ENCODE measurements around the gene PCSK6. TPM values are rescaled to one million over a fixed set of nuclear protein-coding genes. Genes with fewer than 3 reads are reported as not detected.
"Not testable (repeated sequence)": the region's sequence is repeated elsewhere in the genome, so short reads cannot be mapped to it uniquely, and the experiment has no call there.

Gene PCSK6
- total RNA-seq, 2 experiments from 2014 or later = 0.46 to 0.74 TPM

DNA sequence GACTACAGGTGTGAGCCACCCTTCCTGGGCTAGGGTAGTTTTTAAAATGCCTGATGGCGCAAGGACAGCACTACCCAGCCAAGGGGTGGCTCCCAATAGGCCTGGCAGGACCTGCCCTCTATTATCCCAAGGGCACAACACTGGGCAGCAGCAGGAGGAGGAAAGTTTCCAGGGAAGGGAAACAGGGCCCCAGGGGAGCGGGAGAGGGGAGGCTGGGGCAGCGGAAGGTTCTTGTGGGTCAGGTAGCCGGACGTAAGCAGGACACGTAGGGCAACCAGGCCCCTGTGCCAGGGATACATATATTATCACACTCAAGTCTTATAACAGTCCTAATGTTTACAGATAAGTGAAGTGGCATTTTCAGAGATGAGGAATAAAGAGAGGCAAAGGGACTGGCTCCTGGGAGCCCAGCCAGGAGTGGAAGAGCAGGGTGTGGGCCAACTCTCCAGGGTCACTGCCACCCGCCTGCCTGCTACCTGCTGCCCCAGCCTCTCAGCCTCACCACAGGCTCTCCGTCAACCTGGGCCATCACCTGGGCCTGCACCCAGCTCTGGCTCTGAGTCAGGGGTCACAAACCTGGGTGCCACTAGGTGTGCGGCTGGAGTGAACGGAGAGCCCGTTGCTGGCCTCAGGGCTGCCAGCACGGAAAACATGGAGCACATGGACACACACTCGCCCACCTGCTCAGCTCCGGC is 121.3 kb downstream of the PCSK6 start:
- peaks cover 10% of the 10 kb centered on the region for H3K27me3 Mint-ChIP-seq
- no peaks in the 10 kb centered on the region for H3K9me3 Mint-ChIP-seq
- no peaks in the 10 kb centered on the region for H3K4me1 Mint-ChIP-seq
- ChIA-PET CTCF (no interaction called here), POLR2A (no interaction called here)
- H3K4me3 Mint-ChIP-seq = no peak overlapping the region
- H3K27ac Mint-ChIP-seq = no peak overlapping the region
- H3K36me3 Mint-ChIP-seq (ENCODE audit: low read depth) = no peaks in the 10 kb centered on the region
- DNase-seq = no peak

DNA sequence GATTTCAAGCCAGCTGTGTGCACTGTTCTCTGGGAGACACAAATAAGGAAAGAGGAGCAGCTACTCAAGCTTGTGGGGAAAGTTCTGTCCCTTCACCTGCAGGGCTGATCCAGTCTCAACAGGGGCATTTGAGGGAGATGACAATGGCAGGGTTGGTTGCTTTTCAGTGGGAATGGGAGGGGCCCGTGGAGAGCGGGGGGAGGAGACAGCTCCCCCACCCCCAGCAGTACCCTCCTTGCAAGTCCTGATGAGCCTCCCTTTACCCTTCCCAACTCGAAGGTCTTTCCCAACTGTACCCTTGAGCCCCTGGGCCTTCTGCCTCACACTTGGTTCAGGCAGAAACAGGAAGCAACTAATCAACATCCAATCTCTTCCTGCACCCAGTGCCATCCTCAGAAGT is 122.7 kb downstream of the PCSK6 start:
- Mint-ChIP-seq H3K4me1 (no peaks in the 10 kb centered on the region), H3K36me3 (ENCODE audit: low read depth) (no peaks in the 10 kb centered on the region), H3K9me3 (no peaks in the 10 kb centered on the region), H3K27ac (no peak overlapping the region), H3K27me3 (peaks cover 6% of the 10 kb centered on the region), H3K4me3 (no peak overlapping the region)
- CTCF ChIA-PET = no interaction called here
- DNase-seq = no peak
- POLR2A ChIA-PET = no interaction called here

DNA sequence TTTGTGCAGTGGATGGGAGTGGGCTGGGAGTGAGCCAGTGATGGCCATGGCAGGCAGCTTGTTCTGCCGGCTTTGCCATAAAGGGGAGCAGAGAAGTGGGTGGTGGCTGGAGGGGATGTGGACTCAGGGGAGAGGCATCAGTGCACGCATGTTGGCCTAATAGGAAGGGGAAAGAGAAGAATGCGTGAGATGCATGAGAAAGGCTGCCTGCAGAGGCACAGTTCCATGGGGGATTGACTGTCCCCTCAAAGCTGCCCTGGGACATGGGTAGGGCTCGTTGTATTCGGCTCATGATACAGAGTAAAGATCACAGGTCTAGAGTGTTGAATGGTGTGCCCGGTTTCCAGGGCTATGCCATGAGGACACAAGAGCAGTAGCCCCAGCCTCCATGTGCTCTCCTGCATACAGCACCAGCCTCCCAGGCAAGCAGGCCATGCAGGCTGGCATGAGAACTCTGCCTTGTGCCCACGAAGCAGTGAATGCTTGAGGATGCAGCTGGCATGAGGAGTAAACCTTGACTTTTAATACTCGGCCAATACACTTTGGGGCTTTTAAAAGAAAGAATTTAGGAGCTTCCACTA is 126.4 kb downstream of the PCSK6 start:
- no peaks in the 10 kb centered on the region for H3K9me3 Mint-ChIP-seq
- H3K27ac Mint-ChIP-seq = no peak overlapping the region
- CTCF ChIA-PET = interaction anchor here (0.6 to 1.6 kb wide), 2 partner anchors 7 to 115 kb away, joined by 3 to 4 read pairs; no protein-coding TSS in a partner anchor
- no peak overlapping the region for H3K4me3 Mint-ChIP-seq
- POLR2A ChIA-PET = no interaction called here
- H3K4me1 Mint-ChIP-seq = peaks cover 5% of the 10 kb centered on the region
- H3K27me3 Mint-ChIP-seq = peaks cover 6% of the 10 kb centered on the region
- H3K36me3 Mint-ChIP-seq (ENCODE audit: low read depth) = no peaks in the 10 kb centered on the region
- DNase-seq = no peak

DNA sequence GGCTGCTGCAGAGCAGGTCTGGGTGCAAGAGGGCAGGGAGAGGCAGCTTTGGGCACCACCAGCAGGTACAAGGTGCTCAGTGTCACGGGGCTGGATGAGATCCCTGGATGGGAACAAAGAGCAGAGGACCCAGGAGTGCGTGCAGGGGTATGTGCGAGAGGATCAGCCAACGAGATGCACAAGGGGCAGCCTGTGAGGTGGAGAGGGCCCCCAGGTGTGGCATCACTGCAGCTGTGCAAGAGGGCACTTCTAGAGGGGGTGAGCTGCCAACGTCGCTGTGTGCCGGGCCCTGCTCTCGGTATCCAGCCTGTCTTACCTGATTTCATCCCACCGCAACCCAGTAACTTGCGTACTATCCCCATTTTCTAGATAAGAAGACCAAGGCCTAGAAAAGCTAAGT is 127.1 kb downstream of the PCSK6 start:
- H3K27me3 Mint-ChIP-seq = peaks cover 6% of the 10 kb centered on the region
- peaks cover 5% of the 10 kb centered on the region for H3K4me1 Mint-ChIP-seq
- no peak for DNase-seq
- no peak overlapping the region for H3K27ac Mint-ChIP-seq
- ChIA-PET POLR2A (no interaction called here), CTCF (interaction anchor here (1.6 kb wide), 1 partner anchor 8 kb away, joined by 4 read pairs; no protein-coding TSS in a partner anchor)
- H3K4me3 Mint-ChIP-seq = no peak overlapping the region
- H3K36me3 Mint-ChIP-seq (ENCODE audit: low read depth) = no peaks in the 10 kb centered on the region
- no peaks in the 10 kb centered on the region for H3K9me3 Mint-ChIP-seq

DNA sequence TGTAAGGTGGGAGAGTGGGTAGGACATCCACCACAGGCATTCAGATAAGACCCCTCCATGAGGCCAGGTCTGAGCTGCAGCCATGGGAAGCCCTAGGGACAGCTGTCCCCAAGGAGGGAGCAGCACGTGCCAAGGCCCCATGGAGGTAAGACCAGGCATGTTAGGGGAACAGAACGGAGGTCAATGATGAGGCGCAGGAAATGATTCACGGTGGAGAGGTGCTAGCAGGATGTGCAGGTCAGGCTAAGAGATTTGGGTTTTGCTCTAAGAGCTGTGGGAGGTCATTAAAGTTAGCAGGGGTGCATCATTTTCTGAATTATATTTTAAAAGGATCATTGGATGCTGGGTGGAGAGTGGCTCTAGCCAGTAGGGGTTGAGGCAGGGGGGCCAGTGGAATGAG is 128.1 kb downstream of the PCSK6 start:
- no peak overlapping the region for H3K4me3 Mint-ChIP-seq
- peaks cover 6% of the 10 kb centered on the region for H3K27me3 Mint-ChIP-seq
- H3K36me3 Mint-ChIP-seq (ENCODE audit: low read depth) = no peaks in the 10 kb centered on the region
- CTCF ChIA-PET = interaction anchor here (0.8 to 1.6 kb wide), 2 partner anchors 9 to 91 kb away, joined by 3 to 4 read pairs; no protein-coding TSS in a partner anchor
- no peaks in the 10 kb centered on the region for H3K9me3 Mint-ChIP-seq
- POLR2A ChIA-PET = no interaction called here
- H3K27ac Mint-ChIP-seq = no peak overlapping the region
- no peak for DNase-seq
- H3K4me1 Mint-ChIP-seq = peaks cover 5% of the 10 kb centered on the region

DNA sequence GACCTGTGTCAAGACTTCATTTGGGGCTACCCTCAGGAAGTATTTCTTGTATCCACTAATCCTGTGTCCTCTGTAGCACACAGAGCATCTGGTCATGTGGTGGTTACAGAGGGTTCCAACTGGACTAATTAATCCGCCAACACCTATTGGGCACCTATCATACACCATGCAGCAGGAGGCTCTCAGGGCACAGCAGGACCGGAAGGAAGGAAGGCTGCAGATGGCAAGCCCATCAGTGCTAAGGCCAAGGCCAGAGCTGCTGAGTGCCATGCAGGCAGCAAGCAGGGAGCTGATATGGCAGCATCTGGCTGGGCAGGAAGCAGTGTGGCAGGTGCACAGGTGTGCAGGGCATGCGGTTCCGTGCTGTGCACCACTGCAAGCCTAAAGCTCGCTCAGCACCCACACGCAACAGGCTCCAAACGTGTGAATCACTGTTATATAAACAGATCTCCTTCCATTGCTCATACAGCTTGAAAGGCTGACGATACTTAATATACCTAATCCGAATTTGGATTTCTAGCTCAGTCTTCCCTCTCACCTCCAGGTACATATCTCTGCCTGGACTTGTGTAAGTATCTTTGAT is 130.1 kb downstream of the PCSK6 start:
- ChIA-PET POLR2A (no interaction called here), CTCF (no interaction called here)
- no peak for DNase-seq
- peaks cover 5% of the 10 kb centered on the region for H3K4me1 Mint-ChIP-seq
- H3K27ac Mint-ChIP-seq = no peak overlapping the region
- H3K4me3 Mint-ChIP-seq = no peak overlapping the region
- H3K9me3 Mint-ChIP-seq = no peaks in the 10 kb centered on the region
- no peaks in the 10 kb centered on the region for H3K36me3 Mint-ChIP-seq (ENCODE audit: low read depth)
- no peaks in the 10 kb centered on the region for H3K27me3 Mint-ChIP-seq

DNA sequence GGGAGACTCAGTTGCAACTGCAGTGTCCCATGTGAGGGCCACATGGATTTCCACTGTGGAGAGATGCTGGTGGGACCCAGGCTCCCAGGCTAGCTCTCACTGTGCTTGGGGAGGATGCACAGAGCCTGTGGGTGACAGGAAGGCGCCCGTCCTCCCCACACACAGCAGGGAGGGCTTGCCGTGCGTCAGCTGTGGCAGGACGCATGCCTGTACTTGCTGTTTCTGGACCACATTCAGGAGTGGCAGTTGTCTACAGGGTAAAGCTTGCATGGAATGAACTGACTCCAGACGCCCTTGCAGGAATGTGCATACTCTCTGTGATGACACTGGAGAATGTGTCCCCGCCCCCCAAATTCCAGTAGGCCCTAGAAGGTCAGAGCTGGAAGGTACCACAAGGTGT is 130.6 kb downstream of the PCSK6 start:
- H3K9me3 Mint-ChIP-seq = no peaks in the 10 kb centered on the region
- ChIA-PET POLR2A (no interaction called here), CTCF (no interaction called here)
- no peak overlapping the region for H3K27ac Mint-ChIP-seq
- peaks cover 5% of the 10 kb centered on the region for H3K4me1 Mint-ChIP-seq
- no peaks in the 10 kb centered on the region for H3K36me3 Mint-ChIP-seq (ENCODE audit: low read depth)
- no peaks in the 10 kb centered on the region for H3K27me3 Mint-ChIP-seq
- no peak for DNase-seq
- H3K4me3 Mint-ChIP-seq = no peak overlapping the region

DNA sequence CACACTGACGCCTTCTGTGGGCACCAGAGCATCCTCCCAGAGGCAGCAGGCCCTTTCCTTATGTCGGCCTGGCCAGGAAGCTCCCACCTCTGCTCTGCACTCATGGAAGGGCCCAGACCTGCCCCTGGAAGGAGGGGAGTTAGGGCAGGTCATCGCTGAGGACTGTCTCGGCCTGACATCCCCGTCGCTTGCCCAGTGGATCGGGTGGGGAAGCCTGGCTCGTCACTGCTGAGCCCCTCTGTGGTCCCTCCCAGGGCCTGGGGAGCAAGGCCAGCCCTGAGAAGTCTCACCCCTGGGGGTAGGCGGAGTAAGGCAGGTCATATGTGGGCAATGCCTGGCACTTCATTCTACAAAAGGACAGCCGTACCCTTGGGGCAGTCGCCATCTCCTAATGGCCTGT is 131.6 kb downstream of the PCSK6 start:
- POLR2A ChIA-PET = no interaction called here
- Mint-ChIP-seq H3K4me1 (peaks cover 5% of the 10 kb centered on the region), H3K9me3 (no peaks in the 10 kb centered on the region), H3K36me3 (ENCODE audit: low read depth) (no peaks in the 10 kb centered on the region), H3K27ac (no peak overlapping the region), H3K27me3 (no peaks in the 10 kb centered on the region), H3K4me3 (no peak overlapping the region)
- DNase-seq = no peak
- CTCF ChIA-PET = interaction anchor here (1.0 kb wide), 1 partner anchor 10 kb away, joined by 3 read pairs; no protein-coding TSS in a partner anchor

DNA sequence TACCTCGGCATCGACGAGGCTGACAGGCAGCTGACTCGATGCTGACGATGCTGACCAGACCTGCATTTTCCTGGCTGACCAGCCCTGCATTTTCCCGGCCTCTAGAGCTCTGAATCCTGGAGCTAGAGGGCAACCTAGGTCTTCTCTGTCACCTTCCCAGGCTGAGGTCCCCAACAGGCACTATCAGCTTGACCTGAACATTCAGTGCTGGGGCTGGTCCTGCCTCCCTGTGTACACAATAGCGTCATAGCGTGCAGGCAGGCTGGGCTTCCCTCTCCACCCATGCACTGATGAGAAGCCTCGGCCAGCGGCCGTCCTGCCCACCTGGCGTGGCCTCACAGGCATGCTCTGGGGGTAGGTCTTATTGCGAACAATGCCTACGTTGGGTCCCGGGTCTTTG is 132.2 kb downstream of the PCSK6 start:
- no peaks in the 10 kb centered on the region for H3K36me3 Mint-ChIP-seq (ENCODE audit: low read depth)
- DNase-seq = no peak
- CTCF ChIA-PET = interaction anchor here (1.0 kb wide), 1 partner anchor 9 kb away, joined by 3 read pairs; no protein-coding TSS in a partner anchor
- H3K4me1 Mint-ChIP-seq = peaks cover 5% of the 10 kb centered on the region
- POLR2A ChIA-PET = no interaction called here
- no peak overlapping the region for H3K4me3 Mint-ChIP-seq
- H3K27ac Mint-ChIP-seq = no peak overlapping the region
- no peaks in the 10 kb centered on the region for H3K9me3 Mint-ChIP-seq
- no peaks in the 10 kb centered on the region for H3K27me3 Mint-ChIP-seq

DNA sequence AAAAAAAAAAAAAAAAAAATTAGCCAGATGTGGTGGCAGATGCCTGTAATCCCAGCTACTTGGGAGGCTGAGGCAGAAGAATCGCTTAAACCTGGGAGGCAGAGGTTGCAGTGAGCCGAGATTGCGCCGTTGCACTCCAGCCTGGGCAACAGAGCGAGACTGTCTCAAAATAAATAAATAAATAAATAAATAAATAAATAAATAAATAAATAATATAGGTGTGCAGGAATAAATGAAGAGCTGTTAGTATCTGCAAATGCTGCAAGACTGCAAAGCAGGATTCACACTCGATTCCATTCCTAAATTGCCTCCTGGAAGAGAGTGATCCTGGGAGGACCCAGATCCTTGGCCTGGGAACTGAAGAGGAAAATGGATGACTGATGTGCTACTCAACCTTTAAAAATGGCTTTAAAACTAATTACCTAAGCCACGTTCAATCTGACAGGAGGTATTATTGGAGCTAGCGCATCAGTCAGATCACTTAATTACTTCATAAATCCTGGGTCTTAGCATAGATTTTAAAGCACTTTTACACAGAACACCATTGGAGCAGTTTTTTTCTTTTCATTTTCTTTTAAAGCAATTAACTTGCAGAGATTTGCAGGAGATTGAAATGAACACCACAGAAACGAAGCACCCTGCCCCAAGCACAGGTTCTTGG is 132.9 kb downstream of the PCSK6 start:
- H3K27me3 Mint-ChIP-seq; DNase-seq; H3K4me3 Mint-ChIP-seq; POLR2A ChIA-PET; H3K9me3 Mint-ChIP-seq; H3K27ac Mint-ChIP-seq; H3K4me1 Mint-ChIP-seq; H3K36me3 Mint-ChIP-seq (ENCODE audit: low read depth): not testable (repeated sequence)
- CTCF ChIA-PET = interaction anchor here (1.0 kb wide), 1 partner anchor 8 kb away, joined by 3 read pairs; no protein-coding TSS in a partner anchor

DNA sequence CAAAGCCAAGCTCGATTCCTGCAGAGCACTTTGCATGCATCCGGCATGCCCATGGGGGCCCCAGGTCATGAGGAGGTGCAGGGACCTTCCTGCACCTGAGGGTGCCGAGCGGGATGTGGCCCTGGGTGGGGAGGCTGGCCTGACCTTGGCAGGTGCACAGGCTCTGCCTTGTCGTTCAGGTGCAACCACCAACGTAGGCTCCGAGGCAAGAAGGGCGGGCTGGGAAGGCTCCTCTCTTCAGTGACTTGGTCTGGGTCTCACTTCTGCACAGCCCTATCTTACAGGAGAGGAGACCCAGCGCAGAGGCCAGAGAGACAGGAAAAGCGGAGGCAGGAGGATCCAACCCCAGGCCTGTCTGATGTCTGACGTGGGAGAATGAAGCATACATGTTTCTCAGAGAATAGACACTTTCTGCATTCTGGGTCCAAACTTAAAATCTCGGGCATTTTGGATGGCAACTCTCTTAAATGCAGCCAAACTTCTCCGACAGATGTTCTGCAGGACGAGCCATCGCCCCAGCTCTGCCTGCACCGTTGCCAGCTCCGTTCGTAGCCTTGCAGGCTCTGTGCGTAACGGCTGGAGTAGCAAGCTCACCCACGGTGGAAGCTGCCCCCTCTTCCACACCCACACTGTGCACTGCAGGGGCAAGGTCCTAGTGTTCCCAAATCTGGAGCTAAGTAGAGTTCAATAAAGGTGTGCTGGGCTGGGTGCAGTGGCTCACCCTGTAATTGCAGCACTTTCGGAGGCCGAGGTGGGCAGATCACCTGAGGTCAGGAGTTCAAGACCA is 133.6 kb downstream of the PCSK6 start:
- H3K36me3 Mint-ChIP-seq (ENCODE audit: low read depth) = no peaks in the 10 kb centered on the region
- H3K27me3 Mint-ChIP-seq = no peaks in the 10 kb centered on the region
- no peak for DNase-seq
- no peaks in the 10 kb centered on the region for H3K4me1 Mint-ChIP-seq
- no peak overlapping the region for H3K27ac Mint-ChIP-seq
- POLR2A ChIA-PET = no interaction called here
- CTCF ChIA-PET = no interaction called here
- H3K4me3 Mint-ChIP-seq = no peak overlapping the region
- no peaks in the 10 kb centered on the region for H3K9me3 Mint-ChIP-seq

DNA sequence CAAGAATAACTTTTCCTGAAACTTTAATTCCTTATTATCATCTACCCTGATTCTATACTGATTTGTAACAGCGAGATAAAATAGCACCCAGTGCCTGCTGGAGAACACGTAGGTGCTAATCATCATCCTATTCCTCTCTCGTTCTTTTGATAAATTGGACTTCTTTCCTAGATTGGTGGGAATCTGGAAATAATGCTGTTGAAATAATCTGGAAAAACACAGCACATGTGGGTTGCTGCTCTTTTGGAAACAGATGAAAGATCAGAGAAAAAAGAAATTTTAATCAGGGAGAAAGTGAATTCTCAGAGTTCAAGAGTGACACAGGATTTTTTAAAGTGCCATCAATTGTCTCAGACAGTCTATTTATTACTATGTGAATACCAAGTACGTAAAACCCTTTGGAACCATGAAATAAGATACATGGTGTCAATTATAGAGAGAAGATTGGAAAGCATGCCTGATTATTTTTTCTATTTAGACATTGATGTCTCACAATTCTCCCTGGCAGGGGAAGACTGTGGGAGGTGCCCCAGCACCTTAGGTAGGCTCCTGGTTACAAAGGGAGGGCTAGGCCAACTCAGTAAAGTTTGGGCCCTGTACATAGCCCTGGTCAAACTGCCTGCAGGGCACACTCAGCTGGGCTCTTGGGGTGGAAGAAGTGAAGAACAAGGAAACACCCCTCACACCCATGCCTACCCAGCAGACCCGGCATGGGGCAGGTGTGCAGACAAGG is 134.4 kb downstream of the PCSK6 start:
- Mint-ChIP-seq H3K4me1 (no peaks in the 10 kb centered on the region), H3K27me3 (no peaks in the 10 kb centered on the region), H3K36me3 (ENCODE audit: low read depth) (no peaks in the 10 kb centered on the region), H3K9me3 (no peaks in the 10 kb centered on the region), H3K27ac (no peak overlapping the region), H3K4me3 (no peak overlapping the region)
- POLR2A ChIA-PET = no interaction called here
- DNase-seq = no peak
- CTCF ChIA-PET = no interaction called here

Measured in activated CD4-positive, alpha-beta T cell treated with anti-CD3 and anti-CD28 coated beads, Interleukin-2, amount 10 ng/mL, durations not matched to agents 7 days and 5 days (primary cell).